ENCODE results near the gene CLCN6.

Gene CLCN6, protein sequence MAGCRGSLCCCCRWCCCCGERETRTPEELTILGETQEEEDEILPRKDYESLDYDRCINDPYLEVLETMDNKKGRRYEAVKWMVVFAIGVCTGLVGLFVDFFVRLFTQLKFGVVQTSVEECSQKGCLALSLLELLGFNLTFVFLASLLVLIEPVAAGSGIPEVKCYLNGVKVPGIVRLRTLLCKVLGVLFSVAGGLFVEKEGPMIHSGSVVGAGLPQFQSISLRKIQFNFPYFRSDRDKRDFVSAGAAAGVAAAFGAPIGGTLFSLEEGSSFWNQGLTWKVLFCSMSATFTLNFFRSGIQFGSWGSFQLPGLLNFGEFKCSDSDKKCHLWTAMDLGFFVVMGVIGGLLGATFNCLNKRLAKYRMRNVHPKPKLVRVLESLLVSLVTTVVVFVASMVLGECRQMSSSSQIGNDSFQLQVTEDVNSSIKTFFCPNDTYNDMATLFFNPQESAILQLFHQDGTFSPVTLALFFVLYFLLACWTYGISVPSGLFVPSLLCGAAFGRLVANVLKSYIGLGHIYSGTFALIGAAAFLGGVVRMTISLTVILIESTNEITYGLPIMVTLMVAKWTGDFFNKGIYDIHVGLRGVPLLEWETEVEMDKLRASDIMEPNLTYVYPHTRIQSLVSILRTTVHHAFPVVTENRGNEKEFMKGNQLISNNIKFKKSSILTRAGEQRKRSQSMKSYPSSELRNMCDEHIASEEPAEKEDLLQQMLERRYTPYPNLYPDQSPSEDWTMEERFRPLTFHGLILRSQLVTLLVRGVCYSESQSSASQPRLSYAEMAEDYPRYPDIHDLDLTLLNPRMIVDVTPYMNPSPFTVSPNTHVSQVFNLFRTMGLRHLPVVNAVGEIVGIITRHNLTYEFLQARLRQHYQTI

GRCh38 chr1:11805422-11806306 lies at the start of gene CLCN6, which contains the start of gene MTHFR:
CLCN6 (plus strand) TSS chr1:11806191; CDS start chr1:11806263, 72 bp downstream.
MTHFR (minus strand) TSS chr1:11805964; CDS start chr1:11803116, 2,848 bp downstream.
- DNase-seq = peak; percentile 93

DNA sequence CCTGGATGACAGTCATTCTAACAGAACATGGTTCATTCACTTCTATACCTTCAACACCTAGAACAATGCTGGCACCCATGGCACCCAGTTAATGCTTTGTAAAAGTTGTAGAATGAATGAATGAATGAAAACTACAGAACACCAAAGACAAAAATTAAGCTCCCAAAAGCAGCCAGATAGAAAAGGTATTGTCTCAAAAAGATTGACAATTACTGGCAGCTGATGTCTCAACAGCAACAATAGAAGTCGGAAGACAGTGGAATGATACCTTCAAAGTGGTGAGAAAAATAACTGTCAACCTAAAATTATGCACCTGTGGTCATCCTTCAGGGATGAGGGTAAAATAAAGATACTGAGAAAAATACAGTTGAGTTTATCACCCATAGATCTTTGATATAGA lies 48.9 kb upstream of the CLCN6 start:
- DNase-seq = no peak

GRCh38 chr1:11759791-11760190 lies 46.2 kb upstream of the CLCN6 start:
- DNase-seq = no peak

GRCh38 chr1:11761285-11761684 lies 44.7 kb upstream of the CLCN6 start:
- no peak for DNase-seq

DNA sequence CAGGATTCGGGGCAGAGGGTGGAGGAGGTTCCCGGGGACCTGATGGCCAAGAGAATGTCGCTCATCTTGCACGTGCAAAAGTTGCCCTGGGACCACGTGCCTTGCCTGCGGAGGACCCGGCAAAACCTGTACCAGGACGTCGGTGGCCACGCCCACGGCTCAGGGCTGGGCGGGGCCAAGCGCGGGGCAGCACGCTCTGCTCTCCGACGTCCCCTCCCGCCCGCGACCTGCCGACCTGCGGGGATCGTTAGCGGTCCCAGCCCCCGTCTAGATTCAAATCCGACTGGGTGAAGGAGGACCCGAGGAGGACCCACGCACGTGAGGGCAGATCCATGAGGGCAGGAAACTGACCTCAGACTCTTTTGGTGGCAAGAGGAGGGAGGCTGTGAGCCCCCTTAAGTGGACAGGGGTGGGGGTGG lies 44.0 kb upstream of the CLCN6 start, which contains the start of gene C1orf167:
Gene C1orf167 (plus strand): TSS at position 206 of the 419 bp plus-strand sequence. CDS start 2,208 bp downstream, outside the sequence.
- no peak for DNase-seq

- no peak for DNase-seq
These were observed 41.9 kb upstream of the CLCN6 start for GRCh38 chr1:11764115-11764514.

DNA sequence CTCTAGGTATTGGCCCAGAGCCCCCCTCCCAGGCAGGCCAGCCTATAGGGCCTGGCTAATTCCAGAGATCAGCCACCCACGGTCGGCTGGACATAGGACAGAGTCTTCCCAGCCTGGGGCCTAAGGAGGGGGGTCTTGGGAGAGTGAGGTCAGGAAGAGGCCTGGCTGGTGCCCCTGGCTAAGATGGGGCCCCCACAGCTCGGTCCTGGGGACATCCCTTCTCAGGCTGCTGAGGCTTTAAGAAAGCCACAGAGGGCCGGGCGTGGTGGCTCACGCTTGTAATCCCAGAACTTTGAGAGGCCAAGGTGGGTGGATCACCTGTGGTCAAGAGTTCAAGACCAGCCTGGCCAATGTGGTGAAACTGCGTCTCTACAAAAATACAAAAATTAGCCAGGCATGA lies 41.5 kb upstream of the CLCN6 start:
- DNase-seq = no peak

- no peak for DNase-seq
These were observed 40.1 kb upstream of the CLCN6 start for GRCh38 chr1:11765661-11766428.

DNA sequence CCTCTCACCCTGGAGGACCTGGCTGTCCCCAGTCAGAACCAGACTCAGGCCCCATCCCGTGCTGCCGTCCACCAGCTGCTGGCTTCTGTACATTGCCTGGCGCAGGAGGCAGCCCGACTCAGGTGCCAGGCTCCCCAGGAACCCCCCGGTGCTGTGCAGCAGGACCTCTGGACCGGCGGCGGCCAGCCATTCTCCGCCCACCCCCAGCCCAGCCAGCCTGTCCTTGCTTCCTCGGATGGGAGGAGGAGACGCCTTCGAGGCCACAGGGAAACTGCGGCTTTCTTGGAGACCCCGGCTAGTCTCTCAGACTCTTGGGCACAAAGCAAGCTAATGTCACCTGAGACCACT lies 39.6 kb upstream of the CLCN6 start:
- DNase-seq = no peak

- no peak for DNase-seq
These were observed 37.9 kb upstream of the CLCN6 start for GRCh38 chr1:11767922-11768704.

- no peak for DNase-seq
These were observed 37.2 kb upstream of the CLCN6 start for GRCh38 chr1:11768821-11769220.

DNA sequence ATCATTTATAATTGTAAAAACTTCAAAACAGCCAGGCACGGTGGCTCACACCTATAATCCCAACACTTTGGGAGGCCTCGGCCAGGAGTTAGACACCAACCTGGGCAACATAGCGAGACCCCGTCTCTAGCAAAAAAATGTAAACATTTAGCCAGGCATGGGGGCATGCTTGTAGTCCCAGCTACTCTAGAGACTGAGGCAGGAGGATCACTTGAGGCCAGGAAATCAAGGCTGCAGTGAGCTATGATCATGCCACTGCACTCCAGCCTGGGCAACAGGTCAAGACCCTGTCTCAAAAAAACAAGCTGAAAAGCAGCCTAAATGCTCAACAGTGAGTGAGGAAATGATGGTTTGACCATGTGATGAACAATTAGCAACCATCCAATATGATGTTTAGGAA lies 36.7 kb upstream of the CLCN6 start:
- no peak for DNase-seq

- DNase-seq = no peak
These were observed 36.0 kb upstream of the CLCN6 start for GRCh38 chr1:11770011-11770410.

DNA sequence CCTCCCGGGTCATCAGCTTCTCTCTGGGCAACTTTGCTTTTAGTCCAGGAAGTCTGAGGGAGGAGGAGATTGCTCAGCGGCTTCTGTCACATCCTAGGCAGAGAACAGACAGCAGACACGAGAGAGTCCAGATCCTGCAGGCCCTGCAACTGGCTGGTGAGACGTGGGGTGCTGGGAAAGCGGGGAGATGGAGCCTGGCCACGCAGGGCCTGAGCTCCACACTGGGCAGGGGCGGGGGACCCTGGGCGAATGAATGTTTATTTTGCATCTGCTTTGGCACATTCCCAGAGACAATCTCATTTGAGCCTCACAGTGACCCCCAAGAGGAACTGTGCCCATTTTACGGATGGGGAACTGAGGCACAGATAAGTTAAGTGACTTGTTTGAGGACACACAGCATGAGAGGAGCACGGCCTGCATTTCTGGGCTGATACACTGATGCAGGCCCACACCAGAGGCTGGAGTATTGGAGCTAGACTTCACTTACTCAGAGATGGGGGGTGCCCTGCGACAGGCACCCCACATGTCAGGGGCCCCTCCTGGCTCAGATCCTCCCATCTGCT lies 34.4 kb upstream of the CLCN6 start:
- no peak for DNase-seq

DNA sequence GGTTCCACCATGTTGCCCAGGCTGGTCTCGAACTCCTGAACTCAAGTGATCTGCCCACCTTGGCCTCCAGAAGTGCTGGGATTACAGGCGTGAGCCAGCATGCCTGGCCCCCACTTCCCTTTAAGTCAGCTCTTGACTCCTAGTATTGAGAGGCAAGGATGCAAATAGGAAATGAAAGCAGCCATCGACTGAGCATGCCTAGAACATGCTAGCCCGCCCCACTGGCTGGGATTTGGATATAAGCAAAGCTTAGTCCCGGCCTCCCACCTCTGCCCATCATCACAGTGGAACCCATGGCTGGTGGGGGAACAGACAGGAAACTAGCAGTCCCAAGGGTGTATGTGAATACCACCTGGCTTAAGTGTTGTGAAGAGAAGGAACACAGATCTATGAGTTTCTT lies 33.5 kb upstream of the CLCN6 start:
- no peak for DNase-seq

DNA sequence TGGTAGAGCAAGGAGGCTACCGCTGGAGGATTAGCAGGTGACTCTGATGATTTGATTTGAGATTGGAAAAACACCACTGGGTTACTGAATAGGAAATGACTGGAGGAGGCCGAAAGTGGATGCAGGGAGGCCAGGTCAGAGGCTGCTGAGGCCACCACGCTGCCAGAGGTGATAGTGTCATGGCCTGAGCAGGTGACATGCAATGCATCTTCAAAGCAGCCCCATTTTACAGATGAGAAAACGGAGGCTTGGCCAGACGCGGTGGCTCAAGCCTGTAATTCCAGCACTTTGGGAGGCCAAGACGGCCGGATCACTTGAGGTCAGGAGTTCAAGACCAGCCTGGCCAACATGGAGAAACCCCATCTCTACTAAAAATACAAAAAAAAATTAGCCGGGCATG lies 31.2 kb upstream of the CLCN6 start:
- no peak for DNase-seq

DNA sequence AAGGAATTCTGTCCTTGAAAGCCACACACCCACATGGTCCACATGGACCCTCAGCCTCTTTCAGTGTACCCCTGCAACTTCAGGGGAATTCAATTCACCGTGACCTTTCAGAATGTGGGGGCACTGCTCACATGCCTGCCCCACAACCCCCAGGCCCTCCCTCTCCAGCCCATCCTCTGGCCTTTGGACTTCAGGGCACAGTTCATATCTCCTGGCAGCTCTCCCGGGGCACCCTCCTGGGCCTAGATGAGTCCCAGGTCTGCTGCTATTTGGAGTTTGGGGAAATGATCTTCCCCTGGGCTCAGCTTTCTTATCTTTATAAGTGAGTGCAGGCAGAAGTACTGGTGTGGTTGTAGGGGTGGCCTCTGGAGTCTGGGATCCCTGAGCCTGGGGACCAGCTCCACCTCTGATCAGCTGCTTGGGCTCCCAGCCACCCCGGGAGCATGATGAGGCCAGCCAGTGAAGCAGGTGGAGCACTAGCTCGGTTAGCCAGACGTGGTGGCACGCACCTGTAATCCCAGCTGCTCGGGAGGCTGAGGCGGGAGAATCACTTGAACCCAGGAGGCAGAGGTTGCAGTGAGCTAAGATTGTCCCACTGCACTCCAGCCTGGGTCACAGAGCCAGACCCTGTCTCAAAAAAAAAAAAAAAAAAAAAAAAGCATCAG lies 28.2 kb upstream of the CLCN6 start:
- no peak for DNase-seq

DNA sequence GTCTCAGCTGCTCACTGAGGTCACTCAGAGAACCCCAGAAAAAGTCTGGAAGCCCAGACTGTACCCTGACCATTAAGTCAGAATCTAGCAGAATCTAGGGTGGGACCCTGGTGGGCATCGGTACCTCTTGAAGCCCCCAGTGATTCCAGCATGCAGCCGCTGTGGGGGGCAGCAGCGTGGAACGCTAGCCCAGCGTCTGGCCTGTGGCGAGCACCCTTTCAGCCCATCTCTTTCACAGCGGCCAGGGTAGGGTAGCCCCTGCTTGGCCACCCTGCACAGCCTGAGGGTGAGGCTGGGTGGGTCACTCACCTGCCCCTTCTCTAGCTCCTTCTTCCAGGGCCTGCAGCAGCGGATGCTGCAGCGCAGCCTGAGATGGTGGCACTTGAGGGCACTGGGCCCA lies 27.7 kb upstream of the CLCN6 start:
- no peak for DNase-seq

- no peak for DNase-seq
These were observed 27.0 kb upstream of the CLCN6 start for GRCh38 chr1:11778844-11779623.

All from NCI-H1694 treated with DMSO at 0.1 percent for 48 hours (cell line).